ENCODE results near the gene ANKRD13A.
"Not testable (repeated sequence)": the region's sequence is repeated elsewhere in the genome, so short reads cannot be mapped to it uniquely, and the experiment has no call there.

ANKRD13A gene

DNA sequence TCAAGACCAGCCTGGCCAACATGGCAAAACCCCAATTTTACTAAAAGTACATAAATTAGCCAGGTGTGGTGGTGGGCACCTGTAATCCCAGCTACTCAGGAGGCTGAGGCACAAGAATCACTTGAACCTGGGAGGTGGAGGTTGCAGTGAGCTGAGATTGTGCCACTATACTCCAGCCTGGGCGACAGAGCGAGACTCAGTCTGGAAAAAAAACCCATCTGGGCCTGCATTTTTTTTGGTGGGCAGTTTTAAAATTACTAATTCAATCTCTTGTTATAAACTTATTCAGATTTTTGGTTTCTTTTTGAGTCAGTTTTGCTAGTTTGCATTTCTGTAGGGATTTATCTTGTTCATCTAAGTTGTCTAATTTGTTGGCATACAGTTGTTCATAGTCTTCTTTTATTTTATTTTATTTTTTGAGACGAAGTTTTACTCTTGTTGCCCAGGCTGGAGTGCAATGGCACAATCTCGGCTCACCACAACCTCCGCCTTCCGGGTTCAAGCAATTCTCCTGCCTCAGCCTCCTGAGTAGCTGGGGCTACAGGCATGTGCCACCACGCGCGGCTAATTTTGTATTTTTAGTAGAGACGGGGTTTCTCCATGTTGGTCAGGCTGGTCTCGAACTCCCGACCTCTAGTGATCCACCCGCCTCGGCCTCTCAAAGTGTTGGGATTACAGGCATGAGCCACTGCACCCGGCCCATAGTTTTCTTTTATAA is 9.6 kb downstream of the ANKRD13A start:
- not testable (repeated sequence) for DNase-seq

DNA sequence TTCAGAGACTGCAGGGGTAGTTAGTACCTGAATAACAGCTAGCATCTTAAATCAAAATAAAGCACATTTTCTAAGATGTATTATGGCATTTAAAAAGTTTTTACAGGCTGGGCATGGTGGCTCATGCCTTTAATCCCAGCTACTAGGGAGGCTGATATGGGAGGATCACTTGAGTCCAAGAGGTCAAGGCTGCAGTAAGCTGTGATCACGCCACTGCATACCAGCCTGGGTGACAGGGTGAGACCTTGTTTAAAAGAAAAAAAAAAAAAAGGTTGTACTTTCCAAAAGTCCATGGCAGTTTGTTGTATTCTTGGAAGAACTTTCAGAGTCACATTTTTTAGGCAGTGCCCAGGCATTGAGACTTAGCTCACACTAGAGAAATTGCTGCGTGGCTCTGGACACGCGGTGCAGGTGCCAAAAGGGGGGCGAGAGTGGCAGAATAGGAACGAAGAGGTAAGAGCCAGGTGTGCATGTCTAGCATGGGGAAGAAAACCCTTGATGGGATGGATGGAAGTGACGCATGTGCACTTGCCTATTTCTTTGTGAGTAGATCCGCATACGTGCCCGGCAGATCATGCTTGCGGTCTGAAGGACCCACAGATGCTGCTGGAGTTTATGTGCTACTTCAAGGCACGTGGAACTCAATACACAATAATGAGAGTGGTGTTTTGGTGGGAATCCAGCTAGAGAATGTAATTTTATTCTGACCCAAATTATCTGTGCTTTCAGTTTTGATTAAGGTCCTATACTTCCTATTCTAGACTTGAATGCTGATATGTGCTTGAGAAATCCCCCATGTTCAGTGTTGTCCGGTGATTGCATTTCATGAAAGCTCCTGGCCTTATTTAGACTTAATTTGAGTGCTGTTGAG is 11.9 kb downstream of the ANKRD13A start:
- no peak for DNase-seq

DNA sequence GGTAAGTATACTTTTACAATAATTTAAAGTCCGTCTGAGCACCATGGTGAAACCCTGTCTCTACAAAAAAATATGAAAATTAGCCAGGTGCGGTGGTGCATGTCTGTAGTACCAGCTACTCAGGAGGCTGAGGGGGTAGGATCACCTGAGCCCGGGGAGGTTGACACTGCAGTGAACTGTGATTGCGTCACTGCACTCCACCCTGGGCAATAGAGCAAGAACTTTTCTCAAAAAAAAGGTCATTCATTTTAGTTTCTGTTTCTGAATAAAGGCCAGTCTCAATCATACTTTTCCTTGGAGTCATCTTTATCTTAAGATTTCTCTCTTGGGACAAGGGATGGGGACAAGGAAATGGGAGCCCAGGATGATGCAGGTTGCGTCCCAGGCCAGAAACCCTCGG is 12.9 kb downstream of the ANKRD13A start:
- no peak for DNase-seq

DNA sequence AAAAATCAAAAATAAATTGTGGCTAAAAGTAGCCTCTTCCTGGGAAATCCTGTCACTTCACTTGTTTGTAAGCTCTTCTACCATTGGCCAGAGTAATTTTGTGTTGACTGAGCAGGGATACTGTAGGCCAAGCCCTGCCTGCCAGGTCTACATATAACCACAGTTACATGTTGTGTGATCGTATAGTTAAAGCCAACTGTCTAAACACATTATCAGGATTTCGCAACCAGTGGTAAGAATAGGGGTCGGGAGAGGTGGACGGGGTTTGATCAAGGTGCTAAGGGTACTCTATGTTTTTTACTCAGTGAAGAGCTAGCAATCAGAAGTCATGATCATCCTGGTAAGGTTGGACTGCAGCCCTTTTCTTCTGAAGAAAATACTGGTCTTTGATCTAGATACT is 13.4 kb downstream of the ANKRD13A start:
- no peak for DNase-seq

DNA sequence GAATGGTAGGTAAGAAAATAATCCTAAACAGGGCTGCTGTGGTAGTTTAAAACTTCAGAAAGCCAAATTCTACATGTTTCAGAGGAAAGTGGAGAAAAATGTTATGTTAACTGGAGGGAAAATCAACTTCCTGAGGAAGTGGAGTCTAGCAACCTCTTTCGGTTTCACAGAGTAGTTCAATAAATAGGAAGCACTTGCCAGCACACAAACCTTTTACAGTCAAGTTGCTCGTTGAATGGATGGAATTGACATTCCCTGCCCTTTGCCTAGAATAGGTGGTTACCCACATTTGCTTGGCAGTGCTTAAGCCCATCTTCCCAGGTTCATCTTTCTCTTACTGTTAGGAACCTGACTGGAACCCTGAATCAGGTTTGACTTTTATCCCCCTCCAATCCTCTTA is 15.9 kb downstream of the ANKRD13A start:
- DNase-seq = no peak

DNA sequence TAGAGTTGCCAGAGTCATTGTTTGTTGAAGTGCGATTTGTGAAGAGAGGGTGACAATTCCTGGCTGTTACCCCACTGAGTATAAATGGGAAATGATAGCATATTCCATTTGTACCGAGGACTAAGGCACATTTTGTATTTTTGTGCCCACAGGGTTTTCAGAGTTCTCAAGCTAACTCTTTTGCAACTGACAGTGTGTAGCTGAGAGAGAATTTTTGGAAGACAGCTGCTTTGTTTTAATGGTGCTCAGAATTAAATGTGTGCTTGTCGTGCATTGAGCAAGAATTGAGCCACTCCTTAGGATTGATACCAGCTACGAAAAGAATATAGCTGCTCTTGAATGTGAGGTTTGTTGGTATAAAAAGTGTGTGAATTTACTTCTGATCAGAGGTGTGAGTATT is 21.7 kb downstream of the ANKRD13A start:
- no peak for DNase-seq

DNA sequence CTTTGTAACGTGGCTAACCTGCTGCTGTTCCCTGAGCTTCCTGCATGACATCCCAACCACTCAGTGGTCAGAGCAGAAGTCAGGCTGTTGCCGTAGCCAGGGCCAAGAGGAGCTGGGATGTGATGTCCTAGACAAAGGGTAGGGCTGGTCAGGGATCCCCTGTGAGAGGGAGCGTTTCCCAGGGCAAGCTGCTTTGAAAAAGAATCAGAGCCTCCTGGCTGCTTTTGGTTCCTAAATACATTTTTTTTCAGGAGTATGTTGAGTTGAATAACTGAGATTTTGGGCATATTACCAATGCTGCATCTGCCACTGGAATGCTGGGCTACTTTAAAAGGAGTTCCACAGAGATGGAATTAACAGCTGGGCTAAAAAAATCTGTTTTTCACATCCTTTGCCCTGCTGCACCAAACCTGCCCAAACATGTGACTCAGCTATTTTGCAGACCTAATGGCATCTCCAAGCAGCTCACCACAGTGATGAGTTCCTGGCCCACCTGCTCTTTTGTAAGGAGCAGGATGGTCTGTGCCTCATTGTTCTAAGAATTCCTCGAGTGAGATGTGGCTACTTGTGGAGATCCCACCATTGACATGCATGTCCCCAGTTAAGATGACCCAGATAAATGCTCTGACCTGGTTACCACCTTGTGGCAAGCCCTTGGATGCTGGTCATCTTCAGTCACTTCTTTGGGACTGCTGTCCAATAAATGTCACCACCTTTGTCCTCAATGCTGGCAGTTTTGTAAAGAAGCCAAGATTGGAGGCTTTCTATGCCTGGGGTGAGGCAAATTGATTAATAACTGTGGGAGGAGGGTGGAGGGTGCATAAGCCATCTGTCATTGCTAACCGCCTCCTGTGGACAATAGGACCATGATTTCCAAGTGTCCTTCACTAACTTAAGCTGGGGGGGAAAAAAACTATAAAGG is 24.1 kb downstream of the ANKRD13A start:
- DNase-seq = no peak

DNA sequence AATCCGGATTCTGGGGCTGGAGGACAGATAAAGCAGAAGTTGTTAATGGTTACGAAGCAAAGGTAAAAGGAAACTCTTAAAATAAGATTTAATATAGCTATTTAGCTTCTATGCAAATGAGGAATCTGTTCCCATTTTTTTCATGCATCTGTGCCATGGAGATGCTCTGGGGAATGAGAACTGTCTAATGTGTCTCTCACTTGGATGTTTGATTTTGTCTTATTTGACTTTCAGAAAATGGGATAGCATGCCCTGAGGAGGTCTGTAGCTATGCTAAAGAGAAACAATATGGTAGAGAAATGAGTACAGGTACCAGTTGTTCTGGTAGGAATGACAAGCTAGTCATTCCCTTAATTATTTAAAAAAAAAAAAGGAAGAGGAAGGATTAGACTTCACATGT is 24.8 kb downstream of the ANKRD13A start:
- no peak for DNase-seq

DNA sequence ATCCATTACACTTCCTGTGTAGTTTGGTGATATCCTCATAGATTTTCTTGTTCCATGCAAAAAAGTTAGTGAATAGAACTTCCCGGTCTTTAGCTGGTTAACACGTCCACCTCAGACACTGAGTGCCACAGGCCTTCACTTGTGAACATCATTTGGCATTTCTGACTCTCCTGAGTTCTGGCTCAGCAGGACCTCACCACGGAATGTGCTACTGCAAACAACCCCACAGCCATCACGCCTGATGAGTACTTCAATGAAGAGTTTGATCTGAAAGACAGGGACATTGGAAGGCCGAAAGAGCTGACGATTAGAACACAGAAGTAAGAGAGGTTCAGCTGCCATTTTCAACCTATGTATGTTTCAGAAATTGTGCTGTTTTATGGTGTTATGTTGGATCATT is 29.1 kb downstream of the ANKRD13A start:
- DNase-seq = no peak

DNA sequence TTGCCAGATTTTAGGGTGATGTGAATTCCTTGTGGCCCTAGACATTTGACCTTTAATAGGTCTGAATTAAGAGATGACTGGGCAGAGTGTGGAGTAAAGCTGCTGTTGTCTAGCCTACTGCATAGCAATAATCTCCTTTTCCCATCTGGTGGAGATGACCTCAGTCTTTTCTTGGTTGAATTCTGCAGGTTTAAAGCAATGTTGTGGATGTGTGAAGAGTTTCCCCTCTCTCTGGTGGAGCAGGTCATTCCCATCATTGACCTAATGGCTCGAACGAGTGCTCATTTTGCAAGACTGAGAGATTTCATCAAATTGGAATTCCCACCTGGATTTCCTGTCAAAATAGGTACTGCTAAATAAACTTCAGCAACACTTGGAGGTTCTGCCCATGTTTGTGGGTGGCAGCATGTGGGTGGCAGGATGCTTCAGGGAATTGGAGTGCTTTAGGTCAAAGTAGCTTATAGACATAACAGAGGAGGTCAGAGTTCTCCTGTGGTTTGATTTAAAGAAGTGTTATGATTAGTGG is 30.1 kb downstream of the ANKRD13A start:
- DNase-seq = no peak

DNA sequence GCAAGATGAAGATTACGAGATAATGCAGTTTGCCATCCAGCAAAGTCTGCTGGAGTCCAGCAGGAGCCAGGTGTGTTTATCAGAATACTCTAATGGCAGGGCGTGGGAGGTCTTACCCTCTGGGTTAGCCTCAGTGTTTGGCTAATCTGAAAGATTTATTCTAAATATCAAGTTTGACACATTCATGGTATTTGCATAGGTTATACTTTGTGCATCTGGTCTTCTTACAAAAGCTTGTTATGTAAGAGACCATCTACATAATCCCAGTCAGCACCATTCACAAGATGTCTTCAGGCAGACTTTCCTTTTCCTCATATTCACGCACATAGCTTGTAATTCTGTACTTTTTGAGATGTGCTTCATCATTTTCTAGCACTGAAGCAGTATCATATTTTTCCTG is 34.7 kb downstream of the ANKRD13A start:
- DNase-seq = no peak

DNA sequence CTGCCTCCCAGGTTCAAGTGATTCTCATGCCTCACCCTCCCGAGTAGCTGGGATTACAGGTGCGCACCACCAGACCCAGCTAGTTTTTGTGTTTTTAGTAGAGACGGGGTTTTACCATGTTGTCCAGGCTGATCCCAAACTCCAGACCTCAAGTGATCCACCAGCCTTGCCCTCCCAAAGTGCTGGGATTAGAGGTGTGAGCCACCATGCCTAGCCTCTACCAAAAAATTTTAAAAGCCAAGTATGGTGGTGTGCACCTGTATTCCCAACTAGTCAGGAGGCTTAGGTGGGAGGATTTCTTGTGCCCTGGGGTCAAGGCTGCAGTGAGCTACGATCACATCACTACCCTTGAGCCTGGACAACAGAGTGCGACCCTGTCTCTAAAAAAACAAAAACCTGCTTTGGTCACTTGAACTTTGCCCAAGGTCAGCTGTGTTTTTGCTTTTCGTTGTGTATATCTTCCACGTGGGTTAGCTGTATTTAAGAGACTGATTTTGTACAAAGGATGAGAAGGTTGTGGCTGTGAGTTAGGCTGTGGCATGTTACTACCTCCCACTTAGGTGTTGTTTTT is 36.4 kb downstream of the ANKRD13A start:
- DNase-seq = no peak

DNA sequence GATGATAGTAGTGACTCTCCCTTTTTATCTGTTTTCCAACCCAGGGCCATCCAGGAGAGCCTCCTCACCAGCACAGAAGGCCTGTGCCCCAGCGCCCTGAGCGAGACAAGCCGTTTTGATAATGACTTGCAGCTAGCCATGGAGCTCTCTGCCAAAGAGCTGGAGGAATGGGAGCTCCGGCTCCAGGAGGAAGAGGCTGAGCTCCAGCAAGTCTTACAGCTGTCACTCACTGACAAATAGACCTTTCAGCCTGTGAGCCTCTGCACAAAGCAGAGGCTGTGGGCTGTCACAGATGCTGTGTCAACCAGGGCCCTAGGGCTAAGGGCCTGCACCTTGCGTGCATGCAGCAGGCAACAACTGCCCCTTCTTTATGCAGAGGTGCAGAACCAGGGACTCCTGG is 38.1 kb downstream of the ANKRD13A start:
- no peak for DNase-seq

DNA sequence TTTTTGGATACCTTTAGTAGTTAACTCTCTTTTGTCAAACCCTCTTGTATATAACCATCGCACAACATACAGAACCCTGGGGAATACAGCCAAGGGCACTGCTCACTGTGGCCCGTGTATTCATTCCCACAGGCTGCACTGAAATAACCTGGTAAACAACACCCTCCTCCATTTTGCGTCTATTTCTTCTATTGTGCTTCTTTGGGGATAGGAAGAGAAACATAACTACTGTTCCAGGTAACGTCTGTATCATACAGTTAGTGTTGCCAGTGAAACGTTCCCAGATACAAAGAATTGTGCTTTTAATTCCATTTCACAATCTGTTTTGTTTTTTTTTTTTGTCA is 39.5 kb downstream of the ANKRD13A start:
- DNase-seq = no peak

DNA sequence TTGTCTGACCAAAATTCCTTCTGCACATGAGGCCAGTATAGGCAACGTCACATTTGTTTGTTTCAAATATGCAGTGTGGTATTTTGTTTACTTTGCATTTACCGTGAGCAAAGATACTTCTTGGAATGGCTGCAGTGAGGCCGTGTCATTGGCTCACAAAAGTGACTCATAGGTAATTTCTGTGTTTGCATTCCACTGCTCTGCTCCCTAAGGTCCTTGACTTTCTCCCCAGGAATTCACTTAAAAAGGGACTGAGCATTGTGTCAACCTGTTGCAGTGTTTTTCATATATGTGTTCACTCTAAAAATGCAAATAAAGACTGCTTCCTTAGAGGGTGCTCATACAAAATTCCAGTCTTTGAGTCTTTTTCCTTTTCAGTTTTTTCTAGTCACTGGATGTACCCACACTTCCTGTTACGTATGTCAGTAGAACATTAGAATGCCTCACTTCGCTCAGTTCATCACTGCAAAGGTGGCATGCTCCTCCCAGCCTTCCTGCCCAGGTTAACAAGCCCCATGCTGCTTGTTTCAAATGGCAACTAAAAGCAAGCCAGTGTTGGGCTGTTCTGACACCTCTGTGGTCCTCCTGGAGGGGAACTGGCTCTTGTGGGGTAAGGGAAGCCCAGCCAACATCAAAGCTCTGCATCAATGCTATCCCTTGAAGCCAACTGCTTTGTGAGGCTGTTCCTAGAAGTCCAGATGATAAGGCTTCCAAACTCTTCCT is 40.0 kb downstream of the ANKRD13A start:
- DNase-seq = no peak

DNA sequence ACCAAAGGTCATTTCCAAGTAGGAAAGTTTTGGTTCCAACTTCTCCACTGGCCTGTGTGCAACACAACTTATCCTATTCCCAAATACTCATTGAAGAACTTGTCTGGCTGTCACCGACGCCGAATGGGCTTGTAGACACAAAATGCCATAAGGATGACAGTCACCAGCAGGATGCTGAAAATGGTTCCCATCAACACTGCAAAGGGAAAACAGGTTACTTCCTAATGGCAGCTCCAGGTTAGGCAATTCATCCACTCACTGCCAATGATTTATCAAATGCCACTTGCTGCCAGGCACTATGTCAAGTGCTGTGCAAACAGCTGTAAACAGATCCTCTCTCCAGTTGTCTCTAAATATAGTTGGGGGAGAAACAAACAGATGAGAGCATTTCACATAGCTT is 43.0 kb downstream of the ANKRD13A start:
- no peak for DNase-seq

DNA sequence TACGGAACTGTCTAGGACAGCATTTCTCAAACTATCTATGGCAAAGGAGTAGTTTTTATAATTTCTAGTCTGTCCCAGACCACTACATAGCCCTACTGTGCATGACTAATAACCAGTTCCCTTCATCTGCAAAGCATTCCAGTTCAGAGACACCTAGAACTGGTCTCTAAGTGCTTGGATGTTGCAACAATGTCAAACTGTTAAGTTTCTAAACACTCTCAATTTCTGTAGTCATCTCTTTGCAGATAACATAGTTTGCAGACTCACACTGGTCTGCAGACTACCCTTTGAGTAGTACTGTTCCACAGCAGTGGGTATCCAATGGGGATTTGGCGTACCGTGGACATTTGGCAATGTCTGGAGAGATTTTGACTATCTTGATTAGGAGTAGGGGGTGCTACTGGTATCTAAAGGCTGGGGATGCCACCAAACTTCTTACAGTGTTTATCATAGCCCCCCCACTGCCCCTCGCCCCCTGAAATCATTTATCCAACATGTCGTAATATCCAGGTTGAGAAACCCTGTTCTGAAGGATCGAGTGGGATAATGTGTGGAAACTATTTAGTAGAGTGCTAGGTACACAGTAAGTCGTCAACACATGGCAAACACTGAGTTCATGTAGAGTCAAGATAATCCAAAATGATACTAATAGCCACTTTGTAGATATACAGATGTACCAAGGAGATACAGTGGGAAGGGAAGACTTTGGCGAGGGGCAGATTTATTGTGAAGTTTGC is 47.4 kb downstream of the ANKRD13A start:
- DNase-seq = no peak

DNA sequence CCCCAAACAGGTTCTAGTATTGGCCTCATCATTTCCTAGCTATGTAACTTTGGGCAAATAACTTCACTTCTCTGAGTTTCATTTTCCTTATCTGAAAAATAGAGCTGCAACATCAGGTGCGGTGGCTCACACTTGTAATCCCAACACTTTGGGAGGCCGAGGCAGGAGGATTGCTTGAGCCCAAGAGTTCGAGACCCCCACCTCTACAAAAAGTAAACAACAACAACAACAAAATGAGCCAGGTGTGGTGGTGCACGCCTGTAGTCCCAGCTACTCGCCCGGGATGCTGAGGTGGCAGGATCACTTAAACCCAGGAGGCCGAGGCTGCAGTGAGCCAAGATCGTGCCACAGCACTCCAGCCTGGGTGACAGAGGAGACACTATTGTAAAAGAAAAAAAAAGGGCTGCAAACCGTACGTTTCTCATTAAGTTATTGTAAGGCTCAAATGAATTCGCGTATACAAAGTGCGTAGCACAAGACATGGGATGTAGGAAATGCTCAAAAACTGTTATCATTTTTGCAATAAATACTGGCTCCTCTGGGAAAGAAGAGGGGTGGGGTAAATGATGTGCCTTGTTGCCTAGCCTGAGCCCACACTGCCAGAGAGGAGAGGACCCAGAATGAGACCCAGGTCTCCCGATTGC is 48.2 kb downstream of the ANKRD13A start:
- no peak for DNase-seq

DNA sequence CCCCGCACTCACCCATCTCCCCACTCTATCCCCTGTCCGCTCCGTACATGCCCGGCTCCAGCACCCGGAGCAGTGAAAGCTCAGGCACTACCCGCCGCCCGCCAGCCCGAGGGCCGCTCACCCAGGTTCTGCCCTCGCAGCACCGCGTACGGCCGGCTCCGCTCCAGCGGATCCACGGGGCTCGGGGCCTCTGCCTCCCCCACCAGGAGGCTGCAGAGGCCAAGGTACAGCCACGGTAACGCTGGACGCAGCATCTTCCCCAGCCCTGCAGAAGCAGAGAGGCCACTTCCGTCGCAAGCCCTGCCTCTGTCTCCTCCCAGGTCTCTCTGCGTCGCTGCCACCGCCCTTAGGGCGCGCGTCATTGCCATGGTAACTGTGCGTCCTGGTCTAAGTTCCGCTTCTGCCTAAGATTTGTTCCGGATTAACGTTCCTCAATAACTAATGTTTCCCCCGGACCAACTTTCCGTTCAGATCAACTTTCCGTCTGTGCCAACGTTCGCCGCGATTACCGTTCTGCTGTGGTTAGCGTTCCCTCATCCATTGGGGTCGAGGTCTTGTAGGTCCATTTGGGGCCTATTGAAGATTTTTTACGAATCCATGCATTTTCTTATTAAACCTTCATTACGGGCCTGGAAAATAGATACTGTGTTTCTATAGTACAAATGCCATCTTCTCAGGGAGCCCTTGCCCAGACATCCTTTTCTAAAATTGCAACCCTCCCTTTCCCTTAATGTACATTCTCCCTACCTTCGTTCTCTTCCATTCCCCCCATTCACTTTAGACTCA is 49.2 kb downstream of the ANKRD13A start, which contains the start of gene C12orf76:
Gene C12orf76, minus strand, starts transcription at position 281 of the 786 bp plus-strand sequence. Its CDS starts 27 bp downstream, at position 254.
- DNase-seq = peak; percentile 95

DNA sequence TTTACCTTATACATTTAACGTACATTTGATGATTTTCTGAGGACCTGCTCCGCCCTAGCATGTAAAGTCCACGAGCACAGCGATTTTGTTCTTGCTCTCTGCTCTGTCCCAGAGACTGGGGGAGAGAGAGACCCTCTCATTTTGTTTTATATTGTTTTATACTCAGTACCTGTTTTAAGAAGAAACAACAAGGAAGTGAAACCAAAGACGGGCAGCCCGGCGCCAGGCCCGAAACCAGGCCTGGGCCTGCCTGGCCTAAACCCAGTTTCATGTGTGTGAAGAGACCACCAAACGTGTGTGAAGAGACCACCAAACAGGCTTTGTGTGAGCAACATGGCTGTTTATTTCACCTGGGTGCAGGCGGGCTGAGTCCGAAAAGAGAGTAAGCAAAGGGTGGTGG is 49.8 kb downstream of the ANKRD13A start:
- DNase-seq = not testable (repeated sequence)
